Fibroblast of lung (primary cell): Measurements from ENCODE around the gene USP13. TPM values are rescaled to one million over a fixed set of nuclear protein-coding genes. Genes with fewer than 3 reads are reported as not detected.
"Not testable (repeated sequence)": the region's sequence is repeated elsewhere in the genome, so short reads cannot be mapped to it uniquely, and the experiment has no call there.

ENCODE experiments used
- DNase-seq, 2 donors: peaks; one replicate each; pipeline versions ENCODE4 v3.0.0 to v3.0.0-alpha.2; 2010; ENCODE audit warnings: low read depth in 2 of 2
- H2AFZ ChIP-seq: 2 replicates; pipeline ENCODE4 v1.5.1; 2012; ENCODE audit warnings: low read length, control low read depth, inconsistent platforms
- H3K27ac ChIP-seq: 2 replicates; pipeline ENCODE4 v1.5.1; 2011; ENCODE audit warnings: low read length, control low read depth; ENCODE audit not compliant: insufficient read depth
- H3K27me3 ChIP-seq: 2 replicates; pipeline ENCODE4 v1.5.1; 2011; ENCODE audit warnings: mild to moderate bottlenecking, low read length; ENCODE audit not compliant: control insufficient read depth, insufficient read depth
- H3K36me3 ChIP-seq: 2 replicates; pipeline ENCODE4 v1.5.1; 2011; ENCODE audit warnings: low read length; ENCODE audit not compliant: control insufficient read depth, insufficient read depth
- H3K4me1 ChIP-seq: 2 replicates; pipeline ENCODE4 v1.5.1; 2011; ENCODE audit warnings: low read length; ENCODE audit not compliant: control insufficient read depth, insufficient read depth; ENCODE audit errors: extremely low read depth
- H3K4me2 ChIP-seq: 2 replicates; pipeline ENCODE4 v1.5.1; 2011; ENCODE audit warnings: low read length, control low read depth; ENCODE audit not compliant: insufficient read depth; ENCODE audit errors: extremely low read depth
- H3K4me3 ChIP-seq, 4 experiments: fragments of 200-600 bp in 1 of 4; sonication (generic) in 1 of 4; replicated peaks in 1 of 4; 2 replicates each; pipeline ENCODE4 v1.5.1; 2011 to 2016; ENCODE audit warnings: low read length in 4 of 4, low read depth in 3 of 4, mild to moderate bottlenecking in 3 of 4, control low read depth in 2 of 4, inconsistent platforms in 1 of 4, mixed read lengths in 1 of 4; ENCODE audit not compliant: insufficient read depth in 1 of 4; ENCODE audit errors: control extremely low read depth in 1 of 4
- H3K79me2 ChIP-seq: 2 replicates; pipeline ENCODE4 v1.5.1; 2012; ENCODE audit warnings: mild to moderate bottlenecking, low read length, inconsistent platforms; ENCODE audit not compliant: control insufficient read depth, insufficient read depth
- H3K9ac ChIP-seq: 2 replicates; pipeline ENCODE4 v1.5.1; 2011; ENCODE audit warnings: mild to moderate bottlenecking, low read length, control low read depth; ENCODE audit not compliant: insufficient read depth
- H3K9me3 ChIP-seq: 2 replicates; pipeline ENCODE4 v1.5.1; 2012; ENCODE audit warnings: low read depth, low read length; ENCODE audit not compliant: control insufficient read depth, insufficient read depth
- H4K20me1 ChIP-seq: 2 replicates; pipeline ENCODE4 v1.5.1; 2011; ENCODE audit warnings: low read length; ENCODE audit not compliant: control insufficient read depth, insufficient read depth; ENCODE audit errors: extremely low read depth
- EZH2 ChIP-seq: IDR thresholded peaks from 2 replicates; pipeline ENCODE4 v1.5.1; 2012; ENCODE audit warnings: low read length, control low read depth, mild to moderate bottlenecking; ENCODE audit errors: missing control alignments
- polyA plus RNA-seq, 2 donors: library from polyadenylated mRNA; depleted of rRNA in 1 of 2; stranded (reverse) in 1 of 2; unstranded in 1 of 2; fragments of >200 nt; gene quantifications; 2 replicates each; pipeline ENCODE4 v1.2.1, GENCODE V29; 2011 to 2012; ENCODE audit warnings: missing spikeins in 1 of 2
- total RNA-seq: library from RNA; depleted of rRNA; stranded (reverse); fragments of >200 nt; gene quantifications from 2 replicates; pipeline ENCODE4 v1.2.1, GENCODE V29; 2014
- TF ChIP-seq, protein P1 (sequence below), 2 donors: IDR thresholded peaks in 1 of 2; conservative IDR thresholded peaks in 1 of 2; 1 replicate in 1 of 2; 2 replicates in 1 of 2; pipeline ENCODE4 v1.5.1; 2011 to 2012; ENCODE audit warnings: low read length in 2 of 2, control low read depth in 1 of 2, inconsistent platforms in 1 of 2, low read depth in 1 of 2, mild to moderate bottlenecking in 1 of 2

Gene USP13
- total and polyA plus RNA-seq, 2 donors (not counting 1 experiment from before 2014, with no cell fraction given): 11.7 to 15.7 TPM

DNA sequence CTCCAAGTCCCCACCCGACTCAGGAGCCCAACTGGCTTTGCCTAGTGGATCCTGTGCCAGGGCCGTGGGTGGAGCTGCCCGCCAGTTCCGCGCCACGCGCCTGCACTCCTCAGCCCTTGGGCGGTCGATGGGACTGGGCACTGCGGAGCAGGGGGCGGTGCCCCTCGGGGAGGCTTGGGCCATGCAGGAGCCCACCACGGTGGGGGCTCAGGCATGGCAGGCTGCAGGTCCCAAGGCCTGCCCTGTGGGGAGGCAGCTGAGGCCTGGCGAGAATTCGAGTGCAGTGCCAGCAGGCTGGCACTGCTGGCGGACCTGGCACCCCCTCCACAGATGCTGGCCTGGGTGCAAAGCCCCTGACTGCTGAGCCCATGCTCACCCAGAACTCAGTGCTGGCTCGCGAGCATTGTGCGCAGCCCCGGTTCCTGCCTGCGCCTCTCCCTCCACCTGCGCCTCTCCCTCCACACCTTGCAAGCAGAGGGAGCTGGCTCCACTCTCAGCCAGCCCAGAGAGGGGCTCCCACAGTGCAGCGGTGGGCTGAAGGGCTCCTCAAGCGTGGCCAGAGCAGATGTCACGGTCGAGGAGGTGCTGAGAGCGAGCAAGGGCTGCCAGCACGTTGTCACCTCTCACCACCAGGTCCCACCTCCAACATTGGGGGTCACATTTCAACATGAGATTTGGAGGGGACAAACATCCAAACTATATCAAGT, 122.7 kb downstream of the USP13 start:
- H3K27ac ChIP-seq: no peak overlapping the region
- TF ChIP-seq EZH2: no peak
- TF ChIP-seq, protein P1, sequence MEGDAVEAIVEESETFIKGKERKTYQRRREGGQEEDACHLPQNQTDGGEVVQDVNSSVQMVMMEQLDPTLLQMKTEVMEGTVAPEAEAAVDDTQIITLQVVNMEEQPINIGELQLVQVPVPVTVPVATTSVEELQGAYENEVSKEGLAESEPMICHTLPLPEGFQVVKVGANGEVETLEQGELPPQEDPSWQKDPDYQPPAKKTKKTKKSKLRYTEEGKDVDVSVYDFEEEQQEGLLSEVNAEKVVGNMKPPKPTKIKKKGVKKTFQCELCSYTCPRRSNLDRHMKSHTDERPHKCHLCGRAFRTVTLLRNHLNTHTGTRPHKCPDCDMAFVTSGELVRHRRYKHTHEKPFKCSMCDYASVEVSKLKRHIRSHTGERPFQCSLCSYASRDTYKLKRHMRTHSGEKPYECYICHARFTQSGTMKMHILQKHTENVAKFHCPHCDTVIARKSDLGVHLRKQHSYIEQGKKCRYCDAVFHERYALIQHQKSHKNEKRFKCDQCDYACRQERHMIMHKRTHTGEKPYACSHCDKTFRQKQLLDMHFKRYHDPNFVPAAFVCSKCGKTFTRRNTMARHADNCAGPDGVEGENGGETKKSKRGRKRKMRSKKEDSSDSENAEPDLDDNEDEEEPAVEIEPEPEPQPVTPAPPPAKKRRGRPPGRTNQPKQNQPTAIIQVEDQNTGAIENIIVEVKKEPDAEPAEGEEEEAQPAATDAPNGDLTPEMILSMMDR (conservative IDR thresholded peaks at IDR 0.05 in 1 of 2, IDR thresholded peaks at IDR 0.05 in 1 of 2; ENCODE audit: low read depth in 1 of 2, low read length in 2 of 2): no peak
- H3K36me3 ChIP-seq: no peaks in the 10 kb centered on the region
- no peaks in the 10 kb centered on the region for H3K27me3 ChIP-seq
- no peaks in the 10 kb centered on the region for H3K4me1 ChIP-seq
- H4K20me1 ChIP-seq: no peaks in the 10 kb centered on the region
- H3K4me3 ChIP-seq: no peak overlapping the region
- H3K4me2 ChIP-seq: no peak overlapping the region
- no peaks in the 10 kb centered on the region for H3K9me3 ChIP-seq
- no peak overlapping the region for H2AFZ ChIP-seq
- no peak overlapping the region for H3K9ac ChIP-seq
- no peak for DNase-seq
- no peaks in the 10 kb centered on the region for H3K79me2 ChIP-seq

DNA sequence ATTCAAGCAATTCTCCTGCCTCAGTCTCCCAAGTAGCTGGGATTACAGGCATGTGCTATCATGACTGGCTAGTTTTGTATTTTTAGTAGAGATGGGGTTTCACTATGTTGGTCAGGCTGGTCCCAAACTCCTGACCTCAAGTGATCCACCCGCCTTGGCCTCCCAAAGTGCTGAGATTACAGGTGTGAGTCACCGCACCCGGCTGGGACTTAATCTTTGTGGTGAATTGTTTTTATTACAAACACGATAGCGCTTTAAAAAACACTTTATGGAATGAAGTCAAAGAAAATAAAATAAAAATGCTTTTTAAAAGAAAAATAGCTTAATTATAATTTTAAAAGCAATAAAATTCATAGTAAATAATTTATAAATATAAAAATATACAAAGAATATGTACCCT, 130.0 kb downstream of the USP13 start:
- DNase-seq: peak in 1 of 2 donors; percentile 38
- not testable (repeated sequence) for H3K9ac ChIP-seq

DNA sequence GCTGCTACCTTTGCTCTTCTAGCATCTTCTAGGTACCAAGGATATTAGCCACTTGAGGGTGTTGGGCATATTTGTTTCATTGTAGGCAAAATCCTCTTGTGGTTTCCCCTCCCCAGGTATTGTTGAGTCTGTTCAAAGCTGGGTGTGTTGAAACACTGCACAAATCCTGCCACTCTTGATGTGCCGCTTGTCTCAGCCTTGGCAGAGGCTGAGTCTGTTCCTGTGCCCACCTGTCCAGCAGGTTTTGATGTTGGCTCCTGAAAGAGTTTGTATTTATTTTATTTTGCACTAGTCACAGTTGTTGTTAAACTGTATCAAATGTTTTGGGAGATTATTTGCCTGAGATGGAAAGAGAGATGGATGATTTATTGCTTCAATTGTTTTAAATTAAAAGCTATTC, 136.2 kb downstream of the USP13 start:
- Histone ChIP-seq H3K27me3 (no peaks in the 10 kb centered on the region), H3K9ac (no peak overlapping the region), H3K36me3 (no peaks in the 10 kb centered on the region), H3K27ac (no peak overlapping the region), H2AFZ (no peak overlapping the region), H4K20me1 (no peaks in the 10 kb centered on the region), H3K4me2 (no peak overlapping the region), H3K4me3 (no peak overlapping the region), H3K79me2 (no peaks in the 10 kb centered on the region), H3K9me3 (no peaks in the 10 kb centered on the region), H3K4me1 (no peaks in the 10 kb centered on the region)
- DNase-seq: no peak
- TF ChIP-seq EZH2: no peak
- TF ChIP-seq, protein P1 (conservative IDR thresholded peaks at IDR 0.05 in 1 of 2, IDR thresholded peaks at IDR 0.05 in 1 of 2; ENCODE audit: low read depth in 1 of 2, low read length in 2 of 2): no peak

More for the DNA sequence above, 130.0 kb downstream of the USP13 start:
- H3K27ac ChIP-seq, H3K27me3 ChIP-seq, H3K79me2 ChIP-seq, H3K4me3 ChIP-seq, H3K4me1 ChIP-seq, H2AFZ ChIP-seq, H3K36me3 ChIP-seq, H3K4me2 ChIP-seq, H4K20me1 ChIP-seq, H3K9me3 ChIP-seq: not testable (repeated sequence)
